SU-DHL-6 (cell line): Measurements from ENCODE around the gene PCP2.

Source experiments
- CTCF ChIP-seq: fragments of 200-600 bp; sonication (generic); IDR thresholded peaks from one replicate; pipeline ENCODE4 v1.5.1; 2017; ENCODE audit warnings: antibody characterized with exemption, mild to moderate bottlenecking, low read length, moderate library complexity; ENCODE audit not compliant: insufficient read depth, poor library complexity, severe bottlenecking
- EZH2phosphoT487 ChIP-seq: fragments of 200-600 bp; sonication (generic), shearing (Covaris generic); conservative IDR thresholded peaks from 2 replicates; pipeline ENCODE4 v1.6.1; 2018; ENCODE audit warnings: mild to moderate bottlenecking, antibody characterized with exemption, low read length, moderate library complexity, mixed read lengths

- TF ChIP-seq CTCF (no peak), EZH2phosphoT487 (no peak)
These were observed 29.1 kb upstream of the PCP2 start for GRCh38 chr19:7662657-7663056.
